T-cell (primary cell): ENCODE data around the gene NAXD. TPM values are rescaled to one million over a fixed set of nuclear protein-coding genes. Genes with fewer than 3 reads are reported as not detected.

Experiments used
- ATAC-seq, 4 experiments: fragments of 200-7000 bp in 3 of 4; fragments of 150-1000 bp in 1 of 4; cut with Tn5 transposase; replicated peaks in 1 of 4; 1 replicate in 3 of 4; 2 replicates in 1 of 4; pipeline ENCODE4 v1.10.0; 2021; ENCODE audit warnings: moderate library complexity in 3 of 4, mild to moderate bottlenecking in 2 of 4, moderate number of reproducible peaks in 1 of 4
- CTCF ChIA-PET, 2 donors: fragments of 300-600 bp; sonication (Branson Sonifier 250); formaldehyde crosslinking; loops; one replicate each; lab custom pipeline; 2022; ENCODE audit warnings: antibody characterized with exemption in 2 of 2; lab: Charles Lee
- POLR2A ChIA-PET, 2 donors: fragments of 300-600 bp; sonication (Branson Sonifier 250); formaldehyde crosslinking; loops; one replicate each; lab custom pipeline; 2022; ENCODE audit warnings: antibody characterized with exemption in 2 of 2; lab: Charles Lee
- DNase-seq, 35 experiments: peaks; one replicate each; pipeline versions ENCODE4 v3.0.0 to v3.0.0-alpha.2; 2013 to 2023
- H3K27ac ChIP-seq: one replicate; pipeline ENCODE4 v1.5.1; 2013; ENCODE audit warnings: low read length
- H3K27me3 ChIP-seq, 2 experiments: replicated peaks in 1 of 2; 1 replicate in 1 of 2; 2 replicates in 1 of 2; pipeline versions ENCODE4 v1.6.1 to v1.7.0; 2013; ENCODE audit warnings: low read length in 1 of 2, mixed read lengths in 1 of 2; ENCODE audit not compliant: control insufficient read depth in 2 of 2, insufficient read depth in 2 of 2; ENCODE audit errors: extremely low read depth in 1 of 2
- H3K36me3 ChIP-seq, 2 donors: 1 replicate in 1 of 2; 2 replicates in 1 of 2; pipeline versions ENCODE4 v1.6.1 to v1.7.0; 2013; ENCODE audit warnings: low read length in 1 of 2; ENCODE audit not compliant: control insufficient read depth in 2 of 2, insufficient read depth in 1 of 2; ENCODE audit errors: extremely low read depth in 1 of 2
- H3K4me1 ChIP-seq, 2 experiments: 1 replicate in 1 of 2; 2 replicates in 1 of 2; pipeline versions ENCODE4 v1.6.1 to v1.7.0; 2013; ENCODE audit warnings: low read length in 2 of 2, mixed read lengths in 1 of 2; ENCODE audit not compliant: insufficient read depth in 2 of 2, control insufficient read depth in 1 of 2; ENCODE audit errors: extremely low read depth in 1 of 2
- H3K4me3 ChIP-seq, 2 donors: 1 replicate in 1 of 2; 2 replicates in 1 of 2; pipeline versions ENCODE4 v1.5.1 to v1.7.0; 2013; ENCODE audit warnings: mild to moderate bottlenecking in 2 of 2, low read length in 1 of 2, moderate library complexity in 1 of 2; ENCODE audit not compliant: control insufficient read depth in 1 of 2; ENCODE audit errors: extremely low read depth in 1 of 2
- H3K9me3 ChIP-seq: 2 replicates; pipeline ENCODE4 v1.7.0; 2013
- H3K27ac Mint-ChIP-seq, 2 donors: one replicate each; pipeline ENCODE4 v1.8.0; 2020 to 2021; ENCODE audit warnings: mild to moderate bottlenecking in 2 of 2, mixed read lengths in 2 of 2
- H3K27me3 Mint-ChIP-seq, 2 donors: one replicate each; pipeline ENCODE4 v1.8.0; 2021 to 2022; ENCODE audit warnings: mixed read lengths in 2 of 2
- H3K36me3 Mint-ChIP-seq: one replicate; pipeline ENCODE4 v1.8.0; 2021; ENCODE audit warnings: mixed read lengths
- H3K4me1 Mint-ChIP-seq, 3 donors: one replicate each; pipeline ENCODE4 v1.8.0; 2020 to 2022; ENCODE audit warnings: mixed read lengths in 3 of 3, mild to moderate bottlenecking in 1 of 3
- H3K4me3 Mint-ChIP-seq, 3 donors: one replicate each; pipeline ENCODE4 v1.8.0; 2020 to 2022; ENCODE audit warnings: mild to moderate bottlenecking in 3 of 3, mixed read lengths in 3 of 3, moderate library complexity in 3 of 3
- H3K9me3 Mint-ChIP-seq, 3 donors: one replicate each; pipeline ENCODE4 v1.8.0; 2020 to 2022; ENCODE audit warnings: mixed read lengths in 3 of 3
- WGBS: methylation state at CpG from one replicate; pipeline ENCODE4 v1.1.5; 2013; ENCODE audit warnings: missing lambda C conversion rate; ENCODE audit not compliant: insufficient coverage; 5-methylcytosine and 5-hydroxymethylcytosine counted together
- total RNA-seq, 35 experiments: library from RNA in 6 of 35; stranded (reverse) in 6 of 35; fragments of 120-200 nt in 1 of 35; gene quantifications; one replicate each; pipeline versions ENCODE4 v1.2.1 to v1.2.4 and lab custom pipeline; 2013 to 2026

NAXD gene
- total RNA-seq, 5 donors from 2014 or later (not counting 1 experiment from before 2014, with no cell fraction given) = 22.2 to 34.3 (median 29.2) TPM

- H3K4me1 Mint-ChIP-seq = peaks cover 0 to 12% (median 8%) of the 10 kb centered on the region in 3 donors
- Histone ChIP-seq H3K27me3 (no peaks in the 10 kb centered on the region), H3K4me3 (no peak overlapping the region), H3K27ac (no peak overlapping the region), H3K36me3 (peaks cover 18 to 56% of the 10 kb centered on the region in 2 donors), H3K9me3 (no peaks in the 10 kb centered on the region), H3K4me1 (peaks cover 0 to 11% of the 10 kb centered on the region in 2 experiments)
- H3K4me3 Mint-ChIP-seq = no peak overlapping the region
- DNase-seq (no peak), ATAC-seq (no peak)
- ChIA-PET CTCF (no interaction called here), POLR2A (interaction anchor here in 1 of 2 donors (0.5 kb wide), 1 partner anchor 174 kb away, joined by 3 read pairs; no protein-coding TSS in a partner anchor)
- 79% methylated on average over 14 of the region's 16 CpGs for WGBS
- no peak overlapping the region for H3K27ac Mint-ChIP-seq
- no peaks in the 10 kb centered on the region for H3K27me3 Mint-ChIP-seq
- no peaks in the 10 kb centered on the region for H3K9me3 Mint-ChIP-seq
- H3K36me3 Mint-ChIP-seq = peaks cover 16% of the 10 kb centered on the region
Observed at GRCh38 chr13:110648146-110648819, 32.9 kb downstream of the NAXD start.

- Histone ChIP-seq H3K27me3 (no peaks in the 10 kb centered on the region), H3K9me3 (no peaks in the 10 kb centered on the region), H3K36me3 (peaks cover 21 to 51% of the 10 kb centered on the region in 2 donors), H3K4me3 (no peak overlapping the region), H3K4me1 (peaks cover 0 to 11% of the 10 kb centered on the region in 2 experiments), H3K27ac (no peak overlapping the region)
- Mint-ChIP-seq H3K36me3 (peaks cover 19% of the 10 kb centered on the region), H3K27ac (no peak overlapping the region), H3K9me3 (no peaks in the 10 kb centered on the region), H3K4me1 (peaks cover 0 to 14% (median 8%) of the 10 kb centered on the region in 3 donors), H3K27me3 (no peaks in the 10 kb centered on the region), H3K4me3 (no peak overlapping the region)
- ATAC-seq = no peak
- POLR2A ChIA-PET = interaction anchor here in 1 of 2 donors (0.5 kb wide), 1 partner anchor 173 kb away, joined by 3 read pairs; no protein-coding TSS in a partner anchor
- 97% methylated on average over 35 of the region's 35 CpGs for WGBS
- no peak for DNase-seq
- CTCF ChIA-PET = no interaction called here
Observed at GRCh38 chr13:110648848-110649421, 33.6 kb downstream of the NAXD start.

- ATAC-seq = no peak
- CTCF ChIA-PET = no interaction called here
- Mint-ChIP-seq H3K27ac (no peak overlapping the region), H3K4me1 (peaks cover 0 to 12% (median 8%) of the 10 kb centered on the region in 3 donors), H3K4me3 (no peak overlapping the region), H3K36me3 (peaks cover 19% of the 10 kb centered on the region), H3K27me3 (no peaks in the 10 kb centered on the region), H3K9me3 (no peaks in the 10 kb centered on the region)
- DNase-seq = no peak
- Histone ChIP-seq H3K4me3 (no peak overlapping the region), H3K9me3 (no peaks in the 10 kb centered on the region), H3K4me1 (peaks cover 0 to 10% of the 10 kb centered on the region in 2 experiments), H3K36me3 (peaks cover 24 to 48% of the 10 kb centered on the region in 2 donors), H3K27me3 (no peaks in the 10 kb centered on the region), H3K27ac (no peak overlapping the region)
- WGBS = 100% methylated on average over 4 of the region's 7 CpGs
- POLR2A ChIA-PET = no interaction called here
Observed at GRCh38 chr13:110649551-110649950, 34.2 kb downstream of the NAXD start.

DNA sequence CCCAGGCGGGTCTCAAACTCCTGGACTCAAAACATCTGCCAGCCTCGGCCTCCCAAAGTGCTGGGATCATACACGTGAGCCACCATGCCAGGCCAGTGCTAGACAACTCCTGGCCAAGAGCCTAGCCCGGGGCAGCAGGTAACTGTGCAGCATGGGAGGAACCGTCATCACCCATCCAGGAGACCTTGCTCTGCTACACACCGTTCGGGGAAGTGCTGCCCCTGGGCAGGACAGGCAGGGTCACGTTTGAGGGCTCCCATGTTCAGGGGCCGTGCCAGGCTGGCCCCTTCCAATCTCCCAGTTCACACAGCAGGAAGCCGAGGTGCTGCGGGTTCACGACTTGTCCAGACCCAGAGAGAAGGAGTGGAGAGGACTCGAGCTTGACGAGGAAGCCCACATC is 35.1 kb downstream of the NAXD start:
- H3K9me3 ChIP-seq = no peaks in the 10 kb centered on the region
- peaks cover 3 to 8% (median 3%) of the 10 kb centered on the region in 3 donors for H3K4me1 Mint-ChIP-seq
- H3K27me3 ChIP-seq = no peaks in the 10 kb centered on the region
- H3K27ac ChIP-seq = no peak overlapping the region
- H3K36me3 ChIP-seq = peaks cover 24 to 52% of the 10 kb centered on the region in 2 donors
- H3K9me3 Mint-ChIP-seq = no peaks in the 10 kb centered on the region
- H3K36me3 Mint-ChIP-seq = peaks cover 24% of the 10 kb centered on the region
- H3K27me3 Mint-ChIP-seq = no peaks in the 10 kb centered on the region
- WGBS = 97% methylated on average over 11 of the region's 14 CpGs
- no peak overlapping the region for H3K4me3 Mint-ChIP-seq
- ChIA-PET POLR2A (no interaction called here), CTCF (no interaction called here)
- H3K4me1 ChIP-seq = peaks cover 0 to under 1% of the 10 kb centered on the region in 2 experiments
- H3K27ac Mint-ChIP-seq = no peak overlapping the region
- ATAC-seq (no peak), DNase-seq (no peak)
- no peak overlapping the region for H3K4me3 ChIP-seq

- Mint-ChIP-seq H3K4me1 (peaks cover under 1 to 10% (median 10%) of the 10 kb centered on the region in 3 donors), H3K4me3 (no peak overlapping the region), H3K36me3 (peaks cover 31% of the 10 kb centered on the region), H3K9me3 (no peaks in the 10 kb centered on the region), H3K27ac (no peak overlapping the region), H3K27me3 (no peaks in the 10 kb centered on the region)
- ATAC-seq (no peak), DNase-seq (no peak)
- H3K4me3 ChIP-seq = no peak overlapping the region
- no peak overlapping the region for H3K27ac ChIP-seq
- ChIA-PET CTCF (no interaction called here), POLR2A (no interaction called here)
- 97% methylated on average over 12 of the region's 14 CpGs for WGBS
- no peaks in the 10 kb centered on the region for H3K4me1 ChIP-seq
- no peaks in the 10 kb centered on the region for H3K9me3 ChIP-seq
- peaks cover 24 to 57% of the 10 kb centered on the region in 2 donors for H3K36me3 ChIP-seq
- H3K27me3 ChIP-seq = no peaks in the 10 kb centered on the region
Observed at GRCh38 chr13:110651271-110651670, 35.9 kb downstream of the NAXD start.

GRCh38 chr13:110651726-110652230 is 36.4 kb downstream of the NAXD start:
- DNase-seq (no peak), ATAC-seq (no peak)
- no peaks in the 10 kb centered on the region for H3K9me3 Mint-ChIP-seq
- ChIA-PET POLR2A (no interaction called here), CTCF (no interaction called here)
- no peak overlapping the region for H3K27ac Mint-ChIP-seq
- H3K4me1 Mint-ChIP-seq = peaks cover 2 to 12% (median 12%) of the 10 kb centered on the region in 3 donors
- no peak overlapping the region for H3K27ac ChIP-seq
- H3K27me3 Mint-ChIP-seq = no peaks in the 10 kb centered on the region
- H3K36me3 ChIP-seq = peaks cover 24 to 56% of the 10 kb centered on the region in 2 donors
- WGBS = 98% methylated on average over 9 of the region's 16 CpGs
- no peaks in the 10 kb centered on the region for H3K9me3 ChIP-seq
- H3K4me1 ChIP-seq = no peaks in the 10 kb centered on the region
- H3K27me3 ChIP-seq = no peaks in the 10 kb centered on the region
- no peak overlapping the region for H3K4me3 Mint-ChIP-seq
- H3K4me3 ChIP-seq = no peak overlapping the region
- H3K36me3 Mint-ChIP-seq = peaks cover 33% of the 10 kb centered on the region
